ENCODE measurements around the gene GRAMD4. TPM values are rescaled to one million over a fixed set of nuclear protein-coding genes. Genes with fewer than 3 reads are reported as not detected.

The GRAMD4 gene
- total RNA-seq, 1 donor from 2014 or later, result 34.9 TPM

GRCh38 chr22:46655861-46656608, 35.8 kb downstream of the GRAMD4 start:
- DNase-seq (ENCODE audit: low spot score), result no peak

DNA sequence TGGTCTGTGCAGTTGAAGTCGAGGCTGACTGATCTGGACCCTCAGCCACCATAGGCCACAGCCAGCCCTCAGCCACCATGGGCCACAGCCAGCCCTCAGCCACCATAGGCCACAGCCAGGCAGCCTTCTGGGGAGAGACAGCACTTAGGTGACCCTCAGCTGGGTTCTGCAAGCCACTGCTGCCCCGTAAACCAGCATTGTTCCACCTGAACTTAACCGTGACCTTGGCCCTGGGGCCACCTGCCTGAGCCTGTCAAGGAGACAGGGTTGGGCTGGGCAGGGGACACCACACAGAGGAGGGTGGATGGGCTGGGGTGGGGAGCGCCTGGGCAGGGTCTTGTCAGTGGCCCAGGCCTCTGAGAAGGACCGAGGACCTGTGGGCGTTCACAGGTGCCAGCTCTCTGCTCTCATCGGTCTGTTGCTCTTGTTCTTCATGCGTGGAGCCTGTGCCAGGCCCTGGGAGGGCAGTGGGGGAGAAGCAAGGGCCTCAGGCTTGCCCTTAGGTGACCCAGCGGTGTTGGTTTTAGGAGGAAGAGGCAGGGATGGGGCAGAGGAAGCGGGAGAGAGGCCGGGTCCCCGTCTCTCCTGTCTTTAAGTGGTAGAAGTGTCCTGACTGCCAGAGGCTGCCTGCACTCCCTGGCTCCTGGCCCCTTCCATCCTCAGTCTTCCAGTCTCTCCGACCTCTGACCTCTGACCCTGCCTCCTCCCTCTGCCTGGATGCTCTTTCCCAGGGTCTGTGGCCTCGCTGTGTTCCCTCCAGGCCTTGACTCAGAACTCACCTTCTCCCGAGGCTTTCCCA, 36.9 kb downstream of the GRAMD4 start:
- DNase-seq (ENCODE audit: low spot score), result no peak

DNA sequence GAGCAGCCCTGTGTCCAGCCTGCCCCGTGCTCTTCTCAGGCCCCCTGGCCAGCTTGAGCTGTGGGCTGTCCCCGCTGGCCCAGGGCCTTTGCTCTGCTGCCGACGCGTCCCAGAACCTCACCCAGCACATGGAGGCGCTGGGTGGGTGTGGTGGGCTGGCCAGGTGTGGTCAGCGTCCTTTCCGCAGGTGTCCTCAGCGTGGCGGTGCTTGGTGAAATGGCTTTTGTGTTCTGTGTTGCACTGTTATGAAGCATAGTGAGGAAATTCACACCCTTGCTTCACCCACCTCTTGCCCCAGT, 37.4 kb downstream of the GRAMD4 start:
- DNase-seq (ENCODE audit: low spot score), result no peak

DNA sequence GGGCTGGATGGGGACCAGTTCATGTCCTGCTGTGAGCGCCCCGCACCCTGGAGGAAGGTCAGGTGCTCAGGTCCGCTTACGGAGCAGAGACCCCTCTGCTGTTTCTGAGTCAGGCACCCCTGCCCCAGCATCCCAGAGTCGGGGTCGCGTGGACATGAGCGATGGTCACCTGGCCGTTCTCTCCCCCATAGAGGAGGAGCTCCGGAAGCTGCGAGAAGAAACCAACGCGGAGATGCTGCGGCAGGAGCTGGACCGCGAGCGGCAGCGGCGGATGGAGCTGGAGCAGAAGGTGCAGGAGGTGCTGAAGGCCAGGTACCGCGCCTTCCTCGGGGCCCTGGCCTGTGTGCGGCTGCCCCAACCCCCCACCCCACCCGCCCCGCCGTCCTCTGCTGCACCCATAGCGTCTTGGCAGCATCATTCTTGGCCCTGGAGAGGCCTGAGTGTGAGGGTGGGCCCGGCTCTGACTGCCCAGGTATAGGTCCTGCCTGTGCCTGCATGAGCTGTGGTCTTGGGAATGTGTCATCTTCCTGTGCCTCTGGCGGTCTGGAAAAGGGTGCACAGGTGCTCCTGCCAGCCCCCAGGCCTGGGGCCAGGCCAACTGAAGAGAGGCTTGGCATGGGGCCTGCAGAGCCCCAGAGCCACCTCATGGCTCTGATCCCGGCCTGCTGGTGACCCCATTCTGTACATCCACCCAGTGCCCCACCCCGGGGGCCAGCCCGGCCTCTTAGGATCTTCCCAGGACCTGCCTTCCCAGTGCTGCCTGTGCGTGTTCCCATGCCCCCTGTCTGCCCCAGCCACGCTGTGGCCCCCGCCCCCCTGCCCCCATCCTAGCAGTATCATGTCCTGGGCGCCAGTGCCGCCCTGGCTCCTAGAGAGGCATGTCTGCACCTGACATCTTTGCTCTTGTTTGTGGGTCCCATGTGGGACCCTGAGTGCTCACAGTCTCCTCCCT, 38.1 kb downstream of the GRAMD4 start:
- no peak for DNase-seq (ENCODE audit: low spot score)

GRCh38 chr22:46659059-46659790, 39.0 kb downstream of the GRAMD4 start:
- DNase-seq (ENCODE audit: low spot score), result no peak

DNA sequence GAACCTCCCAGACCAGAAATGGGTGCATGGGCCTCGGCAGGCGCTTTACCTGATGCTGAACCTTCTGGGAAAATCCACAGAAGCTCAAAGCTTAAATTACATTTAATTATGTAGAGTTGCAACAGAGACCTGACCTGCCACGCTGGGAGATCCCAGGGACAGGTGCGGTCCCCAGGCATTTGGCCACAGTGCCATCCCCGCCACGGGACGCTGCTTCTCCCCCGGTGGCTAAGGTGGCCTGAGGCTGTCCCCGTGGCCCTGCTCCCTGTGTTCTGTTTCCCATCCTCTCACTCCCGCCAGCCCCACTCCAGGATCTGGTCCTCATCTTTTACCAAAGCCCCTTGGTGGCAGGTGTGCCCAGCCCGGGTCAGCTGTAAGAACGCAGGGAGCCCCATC, 39.6 kb downstream of the GRAMD4 start:
- no peak for DNase-seq (ENCODE audit: low spot score)

GRCh38 chr22:46660604-46661201, 40.5 kb downstream of the GRAMD4 start:
- DNase-seq (ENCODE audit: low spot score), result no peak

GRCh38 chr22:46661221-46661851, 41.1 kb downstream of the GRAMD4 start:
- no peak for DNase-seq (ENCODE audit: low spot score)

DNA sequence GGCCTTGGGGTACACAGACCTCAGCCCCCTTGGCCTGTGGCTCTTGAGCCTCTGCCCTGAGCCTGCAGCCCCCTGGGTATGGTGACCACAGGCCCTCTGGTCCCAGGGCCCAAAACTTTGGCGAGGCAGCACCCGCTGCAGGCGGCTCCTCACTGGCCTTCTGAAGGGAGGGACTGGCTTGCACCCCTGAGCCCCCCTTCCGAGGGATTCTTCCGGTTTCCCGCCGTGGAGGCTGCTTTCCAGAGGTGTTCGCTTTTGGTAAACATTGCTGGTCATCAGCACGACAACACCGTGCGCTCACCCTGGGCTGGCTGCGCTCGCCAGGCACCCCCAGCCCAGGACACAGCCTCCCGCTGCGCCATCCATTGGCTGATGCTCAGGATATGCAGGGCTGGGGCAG, 42.0 kb downstream of the GRAMD4 start:
- no peak for DNase-seq (ENCODE audit: low spot score)

- DNase-seq (ENCODE audit: low spot score), result no peak
Measured at GRCh38 chr22:46663001-46663400, 42.8 kb downstream of the GRAMD4 start.

GRCh38 chr22:46663436-46664100, 43.4 kb downstream of the GRAMD4 start:
- no peak for DNase-seq (ENCODE audit: low spot score)

DNA sequence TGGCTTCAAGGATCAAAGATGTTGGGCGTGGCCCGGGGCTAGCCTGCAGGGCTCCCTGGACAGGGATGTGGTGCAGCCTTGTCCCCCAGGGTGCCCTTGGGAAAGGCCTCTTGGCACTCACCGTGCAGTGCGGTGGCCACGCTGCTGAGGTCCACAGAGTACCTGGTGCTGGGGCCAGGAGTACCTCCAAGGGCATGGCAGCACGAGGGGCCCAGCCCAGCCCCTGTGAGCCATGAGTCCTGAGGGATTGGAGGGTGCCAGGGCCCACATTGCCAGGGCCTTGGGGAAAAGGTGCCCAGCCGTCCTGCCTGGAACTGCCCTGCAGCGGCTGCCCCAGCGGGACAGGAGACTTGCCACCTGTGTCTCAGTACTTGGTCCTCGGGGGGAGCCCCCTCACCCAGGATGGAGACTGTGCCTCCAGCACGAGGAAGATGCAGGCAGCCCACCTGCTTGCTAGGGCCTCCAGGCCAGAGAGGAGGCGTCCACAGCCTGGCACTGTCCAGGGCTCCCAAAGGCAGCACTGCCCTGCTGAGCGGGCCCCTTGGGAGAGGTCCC, 44.2 kb downstream of the GRAMD4 start:
- no peak for DNase-seq (ENCODE audit: low spot score)

GRCh38 chr22:46665151-46665695, 45.0 kb downstream of the GRAMD4 start:
- DNase-seq (ENCODE audit: low spot score), result no peak

DNA sequence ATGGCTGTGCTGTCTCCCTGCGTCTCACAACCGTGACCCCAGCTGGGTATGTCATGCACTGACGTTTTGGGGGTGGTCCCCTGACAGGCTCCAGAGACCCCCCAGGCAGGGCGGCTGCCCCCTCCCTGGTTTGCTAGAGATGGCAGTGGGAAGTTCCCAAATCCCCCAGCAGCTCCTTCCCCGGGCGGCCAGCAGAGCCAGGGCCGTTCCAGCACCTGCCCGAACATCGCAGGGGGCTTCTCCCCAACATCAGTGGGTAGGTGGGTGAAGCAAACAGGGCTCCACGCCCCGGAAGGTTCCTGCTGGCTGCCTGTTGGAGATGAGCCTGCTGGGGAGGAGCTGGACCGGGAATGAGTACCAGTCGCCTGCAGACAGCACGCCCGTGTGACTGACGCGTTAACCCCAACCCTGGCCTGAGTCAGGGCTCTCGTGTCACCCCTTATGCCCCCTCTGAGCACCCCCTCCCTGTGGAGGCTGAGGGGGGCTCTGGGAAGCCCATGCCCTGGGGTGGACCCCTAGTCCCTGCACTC, 45.6 kb downstream of the GRAMD4 start:
- no peak for DNase-seq (ENCODE audit: low spot score)

- no peak for DNase-seq (ENCODE audit: low spot score)
Measured at GRCh38 chr22:46666577-46667244, 46.5 kb downstream of the GRAMD4 start.

GRCh38 chr22:46667245-46667623, 47.0 kb downstream of the GRAMD4 start:
- DNase-seq (ENCODE audit: low spot score), result no peak

- DNase-seq (ENCODE audit: low spot score), result no peak
Measured at GRCh38 chr22:46668116-46668515, 47.9 kb downstream of the GRAMD4 start.

- DNase-seq (ENCODE audit: low spot score), result no peak
Measured at GRCh38 chr22:46669201-46669600, 49.0 kb downstream of the GRAMD4 start.
